DMS153 treated with DMSO at 0.1 percent for 48 hours (cell line): ENCODE results near the gene MEFV.
"Not testable (repeated sequence)": the region's sequence is repeated elsewhere in the genome, so short reads cannot be mapped to it uniquely, and the experiment has no call there.

ENCODE experiments used
- DNase-seq: peaks from one replicate; lab custom pipeline; 2025; ENCODE audit not compliant: unreplicated experiment; lab: John Stamatoyannopoulos, UW

MEFV gene

GRCh38 chr16:3256146-3256865, at the start of gene MEFV:
Gene MEFV, minus strand, starts transcription at chr16:3256633. Its CDS starts 46 bp downstream, at chr16:3256587.
- no peak for DNase-seq

GRCh38 chr16:3306078-3306477, 49.6 kb upstream of the MEFV start:
- no peak for DNase-seq

- DNase-seq, result peak; percentile 83
Observed at GRCh38 chr16:3305109-3306068, 49.0 kb upstream of the MEFV start, which contains the start of the genes TIGD7 and ZNF75A. Gene TIGD7, minus strand, starts transcription at chr16:3305430. Its CDS starts 4,816 bp downstream, at chr16:3300614. Gene ZNF75A, plus strand, starts transcription at chr16:3305497. Its CDS starts 2,932 bp downstream, at chr16:3308429.

GRCh38 chr16:3304370-3304769, 47.9 kb upstream of the MEFV start:
- DNase-seq, result no peak

GRCh38 chr16:3295783-3296182, 39.4 kb upstream of the MEFV start:
- no peak for DNase-seq

- DNase-seq, result no peak
Observed at GRCh38 chr16:3295209-3295608, 38.8 kb upstream of the MEFV start.

GRCh38 chr16:3292604-3293003, 36.2 kb upstream of the MEFV start:
- DNase-seq, result no peak

GRCh38 chr16:3289998-3290673, 33.7 kb upstream of the MEFV start:
- DNase-seq, result no peak

- DNase-seq, result no peak
Observed at GRCh38 chr16:3285131-3285530, 28.7 kb upstream of the MEFV start.

- DNase-seq, result no peak
Observed at GRCh38 chr16:3283543-3284447, 27.4 kb upstream of the MEFV start.

GRCh38 chr16:3282730-3283542, 26.5 kb upstream of the MEFV start, which contains the start of gene ZNF263:
Gene ZNF263, plus strand, starts transcription at chr16:3283491. Its CDS starts 328 bp downstream, at chr16:3283819.
- peak; percentile 96 for DNase-seq

GRCh38 chr16:3282103-3282729, 25.8 kb upstream of the MEFV start:
- peak; percentile 75 for DNase-seq

GRCh38 chr16:3281222-3281820, 24.9 kb upstream of the MEFV start:
- no peak for DNase-seq

- DNase-seq, result no peak
Observed at GRCh38 chr16:3276679-3277078, 20.2 kb upstream of the MEFV start.

GRCh38 chr16:3274947-3275346, 18.5 kb upstream of the MEFV start:
- no peak for DNase-seq

- DNase-seq, result no peak
Observed at GRCh38 chr16:3274490-3274889, 18.1 kb upstream of the MEFV start.

- not testable (repeated sequence) for DNase-seq
Observed at GRCh38 chr16:3271281-3271680, 14.8 kb upstream of the MEFV start.

- not testable (repeated sequence) for DNase-seq
Observed at GRCh38 chr16:3270718-3271117, 14.3 kb upstream of the MEFV start.
